ENCODE measurements around the gene SYNDIG1.

The SYNDIG1 gene

GRCh38 chr20:24452016-24452415, 17.4 kb upstream of the SYNDIG1 start:
- Histone ChIP-seq H3K4me3 (ENCODE audit: low read depth, low read length) (no peak overlapping the region), H3K4me2 (ENCODE audit: low read length) (no peak overlapping the region), H4K12ac (ENCODE audit: low read depth, low read length) (no peak overlapping the region), H3K4me1 (ENCODE audit: control insufficient read depth in 1 of 2, insufficient read depth in 2 of 2, low read length in 2 of 2) (peaks cover 0 to 4% of the 10 kb centered on the region in 2 experiments), H3K18ac (ENCODE audit: low read length) (no peak overlapping the region), H2AK5ac (ENCODE audit: low read length) (no peak overlapping the region), H3K9me3 (ENCODE audit: insufficient read depth, low read depth, low read length) (peaks cover 6% of the 10 kb centered on the region), H3K14ac (ENCODE audit: low read length) (no peak overlapping the region), H2AFZ (ENCODE audit: insufficient read depth, low read length, poor library complexity) (no peak overlapping the region), H3K79me2 (ENCODE audit: control insufficient read depth, insufficient read depth, low read length, poor library complexity) (no peaks in the 10 kb centered on the region), H3K36me3 (ENCODE audit: control insufficient read depth in 1 of 2, insufficient read depth in 2 of 2, low read length in 2 of 2) (no peaks in the 10 kb centered on the region), H3K27ac (ENCODE audit: low read depth, low read length) (no peak overlapping the region), H4K8ac (ENCODE audit: low read depth, low read length) (no peak overlapping the region), H3K27me3 (ENCODE audit: insufficient read depth, low read length) (no peaks in the 10 kb centered on the region), H3K79me1 (ENCODE audit: low read length) (no peaks in the 10 kb centered on the region), H2BK120ac (ENCODE audit: insufficient read depth, low read length, poor library complexity) (no peak overlapping the region), H2BK5ac (ENCODE audit: low read depth, low read length, poor library complexity) (no peak overlapping the region), H2BK12ac (ENCODE audit: low read length) (no peak overlapping the region), H3K9ac (ENCODE audit: low read length) (no peak overlapping the region), H3K23ac (ENCODE audit: low read length) (no peak overlapping the region), H3K4ac (ENCODE audit: low read depth, low read length) (no peak overlapping the region), H4K91ac (ENCODE audit: low read depth, low read length) (no peak overlapping the region)
- DNase-seq: no peak
- no CpG with 5 or more reads among the region's 8 CpGs for WGBS (ENCODE audit: extremely low coverage, insufficient coverage, insufficient read length)

GRCh38 chr20:24452498-24453127, 16.8 kb upstream of the SYNDIG1 start:
- Histone ChIP-seq H3K27ac (ENCODE audit: low read depth, low read length) (no peak overlapping the region), H2BK120ac (ENCODE audit: insufficient read depth, low read length, poor library complexity) (no peak overlapping the region), H3K23ac (ENCODE audit: low read length) (no peak overlapping the region), H3K18ac (ENCODE audit: low read length) (no peak overlapping the region), H2AFZ (ENCODE audit: insufficient read depth, low read length, poor library complexity) (no peak overlapping the region), H3K4me2 (ENCODE audit: low read length) (no peak overlapping the region), H3K36me3 (ENCODE audit: control insufficient read depth in 1 of 2, insufficient read depth in 2 of 2, low read length in 2 of 2) (no peaks in the 10 kb centered on the region), H3K79me2 (ENCODE audit: control insufficient read depth, insufficient read depth, low read length, poor library complexity) (no peaks in the 10 kb centered on the region), H2BK5ac (ENCODE audit: low read depth, low read length, poor library complexity) (no peak overlapping the region), H3K4ac (ENCODE audit: low read depth, low read length) (no peak overlapping the region), H4K12ac (ENCODE audit: low read depth, low read length) (no peak overlapping the region), H2AK5ac (ENCODE audit: low read length) (no peak overlapping the region), H3K9ac (ENCODE audit: low read length) (no peak overlapping the region), H3K9me3 (ENCODE audit: insufficient read depth, low read depth, low read length) (peaks cover 6% of the 10 kb centered on the region), H4K91ac (ENCODE audit: low read depth, low read length) (no peak overlapping the region), H3K4me3 (ENCODE audit: low read depth, low read length) (peak overlapping the region; percentile 28), H3K79me1 (ENCODE audit: low read length) (no peaks in the 10 kb centered on the region), H4K8ac (ENCODE audit: low read depth, low read length) (no peak overlapping the region), H3K27me3 (ENCODE audit: insufficient read depth, low read length) (no peaks in the 10 kb centered on the region), H3K14ac (ENCODE audit: low read length) (no peak overlapping the region), H3K4me1 (ENCODE audit: control insufficient read depth in 1 of 2, insufficient read depth in 2 of 2, low read length in 2 of 2) (peaks cover 0 to 4% of the 10 kb centered on the region in 2 experiments), H2BK12ac (ENCODE audit: low read length) (no peak overlapping the region)
- DNase-seq: no peak
- no CpG with 5 or more reads among the region's 9 CpGs for WGBS (ENCODE audit: extremely low coverage, insufficient coverage, insufficient read length)

GRCh38 chr20:24453869-24454268, 15.6 kb upstream of the SYNDIG1 start:
- H2BK12ac ChIP-seq (ENCODE audit: low read length): no peak overlapping the region
- no peaks in the 10 kb centered on the region for H3K79me1 ChIP-seq (ENCODE audit: low read length)
- H3K4me3 ChIP-seq (ENCODE audit: low read depth, low read length): no peak overlapping the region
- no peak overlapping the region for H4K8ac ChIP-seq (ENCODE audit: low read depth, low read length)
- no peaks in the 10 kb centered on the region for H3K79me2 ChIP-seq (ENCODE audit: control insufficient read depth, insufficient read depth, low read length, poor library complexity)
- H2BK5ac ChIP-seq (ENCODE audit: low read depth, low read length, poor library complexity): no peak overlapping the region
- H3K9ac ChIP-seq (ENCODE audit: low read length): no peak overlapping the region
- H3K4me2 ChIP-seq (ENCODE audit: low read length): no peak overlapping the region
- no CpG with 5 or more reads among the region's 2 CpGs for WGBS (ENCODE audit: extremely low coverage, insufficient coverage, insufficient read length)
- no peak overlapping the region for H2AK5ac ChIP-seq (ENCODE audit: low read length)
- H4K91ac ChIP-seq (ENCODE audit: low read depth, low read length): no peak overlapping the region
- H3K23ac ChIP-seq (ENCODE audit: low read length): no peak overlapping the region
- peaks cover 6% of the 10 kb centered on the region for H3K9me3 ChIP-seq (ENCODE audit: insufficient read depth, low read depth, low read length)
- no peak overlapping the region for H4K12ac ChIP-seq (ENCODE audit: low read depth, low read length)
- peaks cover 0 to 4% of the 10 kb centered on the region in 2 experiments for H3K4me1 ChIP-seq (ENCODE audit: control insufficient read depth in 1 of 2, insufficient read depth in 2 of 2, low read length in 2 of 2)
- no peak for DNase-seq
- H3K4ac ChIP-seq (ENCODE audit: low read depth, low read length): no peak overlapping the region
- H3K14ac ChIP-seq (ENCODE audit: low read length): no peak overlapping the region
- H3K18ac ChIP-seq (ENCODE audit: low read length): no peak overlapping the region
- no peaks in the 10 kb centered on the region for H3K27me3 ChIP-seq (ENCODE audit: insufficient read depth, low read length)
- no peaks in the 10 kb centered on the region for H3K36me3 ChIP-seq (ENCODE audit: control insufficient read depth in 1 of 2, insufficient read depth in 2 of 2, low read length in 2 of 2)
- no peak overlapping the region for H2AFZ ChIP-seq (ENCODE audit: insufficient read depth, low read length, poor library complexity)
- no peak overlapping the region for H3K27ac ChIP-seq (ENCODE audit: low read depth, low read length)
- H2BK120ac ChIP-seq (ENCODE audit: insufficient read depth, low read length, poor library complexity): no peak overlapping the region

- no peak overlapping the region for H3K18ac ChIP-seq (ENCODE audit: low read length)
These were observed 14.3 kb upstream of the SYNDIG1 start for GRCh38 chr20:24455081-24455480.

More at GRCh38 chr20:24455081-24455480, 14.3 kb upstream of the SYNDIG1 start:
- peaks cover 0 to 4% of the 10 kb centered on the region in 2 experiments for H3K4me1 ChIP-seq (ENCODE audit: control insufficient read depth in 1 of 2, insufficient read depth in 2 of 2, low read length in 2 of 2)
- H2BK5ac ChIP-seq (ENCODE audit: low read depth, low read length, poor library complexity): no peak overlapping the region
- DNase-seq: no peak
- no peak overlapping the region for H2BK12ac ChIP-seq (ENCODE audit: low read length)
- no peak overlapping the region for H3K4me2 ChIP-seq (ENCODE audit: low read length)
- H3K9me3 ChIP-seq (ENCODE audit: insufficient read depth, low read depth, low read length): peaks cover 6% of the 10 kb centered on the region
- H2AFZ ChIP-seq (ENCODE audit: insufficient read depth, low read length, poor library complexity): no peak overlapping the region
- no peaks in the 10 kb centered on the region for H3K79me1 ChIP-seq (ENCODE audit: low read length)
- H3K23ac ChIP-seq (ENCODE audit: low read length): no peak overlapping the region
- no peak overlapping the region for H2AK5ac ChIP-seq (ENCODE audit: low read length)
- H3K14ac ChIP-seq (ENCODE audit: low read length): no peak overlapping the region
- no CpG with 5 or more reads among the region's 6 CpGs for WGBS (ENCODE audit: extremely low coverage, insufficient coverage, insufficient read length)
- H3K27me3 ChIP-seq (ENCODE audit: insufficient read depth, low read length): no peaks in the 10 kb centered on the region
- H3K27ac ChIP-seq (ENCODE audit: low read depth, low read length): no peak overlapping the region
- H4K8ac ChIP-seq (ENCODE audit: low read depth, low read length): no peak overlapping the region
- H3K36me3 ChIP-seq (ENCODE audit: control insufficient read depth in 1 of 2, insufficient read depth in 2 of 2, low read length in 2 of 2): no peaks in the 10 kb centered on the region
- no peak overlapping the region for H3K4ac ChIP-seq (ENCODE audit: low read depth, low read length)
- no peak overlapping the region for H2BK120ac ChIP-seq (ENCODE audit: insufficient read depth, low read length, poor library complexity)
- no peak overlapping the region for H3K9ac ChIP-seq (ENCODE audit: low read length)
- no peak overlapping the region for H4K12ac ChIP-seq (ENCODE audit: low read depth, low read length)
- no peak overlapping the region for H4K91ac ChIP-seq (ENCODE audit: low read depth, low read length)
- H3K79me2 ChIP-seq (ENCODE audit: control insufficient read depth, insufficient read depth, low read length, poor library complexity): no peaks in the 10 kb centered on the region
- no peak overlapping the region for H3K4me3 ChIP-seq (ENCODE audit: low read depth, low read length)
